ENCODE data around the gene TBX10.
A peak's percentile ranks its signal among the peaks of the same experiment; 100 is the strongest.
"Not testable (repeated sequence)": the region's sequence is repeated elsewhere in the genome, so short reads cannot be mapped to it uniquely, and the experiment has no call there.

Gene TBX10

DNA sequence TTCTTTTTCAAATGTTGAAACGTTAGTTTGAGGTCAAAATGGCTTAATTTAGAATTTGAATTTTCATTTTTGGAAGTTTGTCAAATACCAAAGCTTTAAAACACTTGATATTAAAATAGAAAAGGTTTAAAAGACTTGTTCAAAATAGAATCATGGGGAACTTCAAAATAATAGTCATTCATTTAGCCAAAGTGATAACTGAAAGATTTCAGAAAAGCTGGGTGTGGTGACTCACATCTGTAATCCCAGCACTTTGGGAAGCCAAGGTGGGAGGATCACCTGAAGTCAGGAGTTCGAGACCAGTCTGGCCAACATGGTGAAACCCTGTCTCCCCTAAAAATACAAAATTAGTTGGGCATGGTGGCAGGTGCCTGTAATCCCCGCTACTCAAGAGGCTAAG lies 45.1 kb downstream of the TBX10 start:
- DNase-seq = no peak

DNA sequence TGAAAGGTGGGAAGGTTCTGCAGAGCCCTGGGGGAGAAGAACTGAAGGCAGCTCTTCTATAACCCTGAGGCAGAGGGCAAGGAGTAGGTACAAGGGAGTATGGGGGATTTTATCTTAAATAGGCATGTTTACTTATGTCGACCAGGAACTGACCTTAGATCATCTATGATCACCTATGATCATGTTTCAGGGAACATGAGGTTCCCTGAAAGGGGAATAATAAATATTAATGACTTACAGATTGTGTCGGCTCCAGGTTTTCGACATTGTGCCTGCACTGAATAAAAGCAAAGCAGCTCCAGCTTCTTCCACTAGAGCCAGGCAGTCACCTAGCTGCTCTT lies 46.0 kb downstream of the TBX10 start:
- no peak for DNase-seq

DNA sequence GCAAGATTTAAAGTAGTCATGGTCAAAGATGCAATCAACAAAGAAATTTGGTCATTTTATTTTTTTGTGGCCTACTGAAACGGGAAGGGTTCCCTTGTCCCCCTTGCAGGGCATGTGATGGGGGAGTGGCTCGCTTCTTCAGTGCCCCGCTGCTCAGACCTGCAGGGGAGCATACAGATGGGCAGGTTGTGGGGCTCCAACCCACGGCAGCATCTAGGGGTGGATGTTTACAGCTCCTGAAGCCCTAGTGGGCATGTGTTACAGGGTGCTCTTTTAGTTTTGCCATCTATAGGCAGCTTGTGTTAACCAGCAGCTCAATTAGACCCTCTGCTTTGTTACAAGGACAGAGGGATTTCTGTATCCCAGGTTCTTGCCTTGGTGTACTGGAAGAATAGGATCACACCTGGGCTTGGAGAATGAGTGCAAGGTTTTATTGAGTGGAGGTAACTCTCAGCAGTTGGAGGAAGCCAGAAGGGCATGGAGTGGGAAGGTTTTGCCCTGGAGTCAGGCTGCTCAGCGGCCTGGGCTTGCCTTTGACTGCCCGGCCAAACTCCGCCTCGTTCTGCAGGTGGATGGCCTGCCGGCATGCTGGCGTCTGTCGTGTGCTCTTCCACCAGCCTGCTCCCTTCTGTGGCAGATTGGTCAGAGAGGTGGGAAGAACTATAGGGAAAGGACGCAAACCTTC lies 46.5 kb downstream of the TBX10 start:
- DNase-seq = no peak

DNA sequence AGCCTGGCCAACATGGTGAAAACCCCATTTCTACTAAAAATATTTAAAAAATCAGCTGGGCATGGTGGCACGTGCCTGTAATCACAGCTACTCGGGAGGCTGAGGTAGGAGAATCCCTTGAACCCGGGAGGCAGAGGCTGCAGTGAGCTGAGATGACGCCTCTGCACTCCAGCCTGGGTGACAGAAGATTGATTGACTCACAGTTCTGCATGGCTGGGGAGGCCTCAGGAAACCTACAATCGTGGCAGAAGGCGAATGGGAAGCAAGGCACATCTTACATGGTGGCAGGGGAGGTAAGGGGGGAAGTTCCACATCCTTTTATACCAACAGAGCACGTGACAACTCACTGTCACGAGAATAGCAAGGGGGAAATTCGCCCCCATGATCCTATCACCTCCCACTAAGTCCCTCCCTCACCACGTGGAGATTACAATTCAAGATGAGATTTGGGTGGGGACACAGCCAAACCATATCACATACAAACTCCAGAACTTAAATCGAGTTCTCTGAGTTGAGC lies 50.6 kb downstream of the TBX10 start:
- not testable (repeated sequence) for DNase-seq

DNA sequence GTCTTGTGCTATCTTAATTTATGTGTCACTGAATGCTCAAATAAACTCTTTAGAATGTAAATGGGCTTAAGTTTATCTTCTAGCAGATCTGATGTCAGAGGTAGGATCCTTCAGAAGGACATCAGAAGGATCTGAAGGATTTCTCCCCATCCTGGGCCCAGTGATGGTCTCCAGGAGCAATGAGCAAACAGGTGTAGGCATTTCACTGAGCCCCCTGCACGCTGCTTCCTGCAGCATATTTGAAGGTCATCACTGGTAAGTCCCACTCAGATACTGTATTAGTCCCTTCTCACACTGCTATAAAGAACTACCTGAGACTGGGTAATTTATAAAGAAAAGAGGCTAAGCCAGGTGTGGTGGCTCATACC lies 51.4 kb downstream of the TBX10 start:
- DNase-seq = no peak

DNA sequence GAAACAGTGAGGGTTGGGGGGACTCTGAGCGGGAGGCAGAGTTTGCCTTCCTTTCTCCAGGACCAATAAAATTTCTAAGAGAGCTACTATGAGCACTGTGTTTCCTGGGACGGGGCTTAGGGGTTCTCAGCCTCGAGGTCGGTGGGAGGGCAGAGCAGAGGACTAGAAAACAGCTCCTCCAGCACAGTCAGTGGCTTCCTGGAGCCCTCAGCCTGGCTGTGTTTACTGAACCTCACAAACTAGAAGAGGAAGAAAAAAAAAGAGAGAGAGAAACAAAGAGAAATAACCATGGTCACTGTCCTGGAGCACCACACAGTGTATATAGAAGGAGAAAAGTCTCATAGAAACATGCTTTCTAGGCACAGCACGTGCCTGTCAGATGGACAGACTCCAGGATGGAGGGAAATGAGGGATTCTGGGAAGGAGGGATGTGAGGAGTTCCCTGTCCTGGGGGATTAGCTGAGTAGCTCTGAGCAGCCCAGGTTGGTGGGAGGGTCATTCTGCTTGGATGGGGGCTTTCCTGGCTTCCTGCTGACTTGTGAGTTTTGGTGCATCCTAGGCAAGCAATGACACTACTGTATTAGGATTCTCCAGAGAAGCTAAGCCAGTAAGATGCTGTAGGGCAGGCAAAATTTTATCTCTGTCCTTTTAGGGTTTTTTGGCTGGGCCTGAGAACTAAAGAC lies 52.9 kb downstream of the TBX10 start:
- no peak for DNase-seq

DNA sequence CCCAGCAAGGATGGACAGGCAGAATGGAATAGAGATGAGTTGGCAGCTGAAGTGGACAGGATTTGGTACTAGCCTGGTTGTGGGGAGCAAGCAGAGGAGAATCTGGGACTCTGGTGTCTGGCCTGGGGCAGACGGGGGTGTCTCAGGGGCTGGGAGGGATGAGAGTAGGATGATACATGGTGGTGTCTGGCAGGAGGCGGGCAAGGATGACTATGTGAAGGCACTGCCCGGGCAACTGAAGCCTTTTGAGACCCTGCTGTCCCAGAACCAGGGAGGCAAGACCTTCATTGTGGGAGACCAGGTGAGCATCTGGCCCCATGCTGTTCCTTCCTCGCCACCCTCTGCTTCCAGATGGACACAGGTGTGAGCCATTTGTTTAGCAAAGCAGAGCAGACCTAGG lies 53.7 kb downstream of the TBX10 start:
- no peak for DNase-seq

DNA sequence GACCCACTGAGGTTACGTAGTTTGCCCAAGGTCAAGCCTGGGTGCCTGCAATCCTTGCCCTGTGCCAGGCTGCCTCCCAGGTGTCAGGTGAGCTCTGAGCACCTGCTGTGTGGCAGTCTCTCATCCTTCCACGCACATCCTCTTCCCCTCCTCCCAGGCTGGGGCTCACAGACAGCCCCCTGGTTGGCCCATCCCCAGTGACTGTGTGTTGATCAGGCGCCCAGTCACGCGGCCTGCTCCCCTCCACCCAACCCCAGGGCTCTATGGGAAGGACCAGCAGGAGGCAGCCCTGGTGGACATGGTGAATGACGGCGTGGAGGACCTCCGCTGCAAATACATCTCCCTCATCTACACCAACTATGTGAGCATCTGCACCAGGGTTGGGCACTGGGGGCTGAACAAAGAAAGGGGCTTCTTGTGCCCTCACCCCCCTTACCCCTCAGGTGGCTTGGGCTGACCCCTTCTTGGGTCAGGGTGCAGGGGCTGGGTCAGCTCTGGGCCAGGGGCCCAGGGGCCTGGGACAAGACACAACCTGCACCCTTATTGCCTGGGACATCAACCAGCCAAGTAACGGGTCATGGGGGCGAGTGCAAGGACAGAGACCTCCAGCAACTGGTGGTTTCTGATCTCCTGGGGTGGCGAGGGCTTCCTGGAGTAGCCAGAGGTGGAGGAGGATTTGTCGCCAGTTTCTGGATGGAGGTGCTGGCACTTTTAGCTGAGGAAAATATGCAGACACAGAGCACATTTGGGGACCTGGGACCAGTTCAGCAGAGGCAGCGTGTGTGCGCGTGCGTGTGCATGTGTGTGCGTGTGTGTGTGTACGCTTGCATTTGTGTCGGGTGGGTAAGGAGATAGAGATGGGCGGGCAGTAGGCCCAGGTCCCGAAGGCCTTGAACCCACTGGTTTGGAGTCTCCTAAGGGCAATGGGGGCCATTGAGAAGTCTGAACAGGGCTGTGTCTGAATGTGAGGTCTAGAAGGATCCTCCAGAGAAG lies 54.4 kb downstream of the TBX10 start:
- DNase-seq = no peak

DNA sequence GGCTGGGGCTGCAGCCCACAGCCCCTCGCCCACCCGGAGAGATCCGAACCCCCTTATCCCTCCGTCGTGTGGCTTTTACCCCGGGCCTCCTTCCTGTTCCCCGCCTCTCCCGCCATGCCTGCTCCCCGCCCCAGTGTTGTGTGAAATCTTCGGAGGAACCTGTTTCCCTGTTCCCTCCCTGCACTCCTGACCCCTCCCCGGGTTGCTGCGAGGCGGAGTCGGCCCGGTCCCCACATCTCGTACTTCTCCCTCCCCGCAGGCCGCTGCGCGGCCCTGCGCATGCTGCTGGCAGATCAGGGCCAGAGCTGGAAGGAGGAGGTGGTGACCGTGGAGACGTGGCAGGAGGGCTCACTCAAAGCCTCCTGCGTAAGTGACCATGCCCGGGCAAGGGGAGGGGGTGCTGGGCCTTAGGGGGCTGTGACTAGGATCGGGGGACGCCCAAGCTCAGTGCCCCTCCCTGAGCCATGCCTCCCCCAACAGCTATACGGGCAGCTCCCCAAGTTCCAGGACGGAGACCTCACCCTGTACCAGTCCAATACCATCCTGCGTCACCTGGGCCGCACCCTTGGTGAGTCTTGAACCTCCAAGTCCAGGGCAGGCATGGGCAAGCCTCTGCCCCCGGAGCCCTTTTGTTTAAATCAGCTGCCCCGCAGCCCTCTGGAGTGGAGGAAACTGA lies 55.2 kb downstream of the TBX10 start:
- no peak for DNase-seq

DNA sequence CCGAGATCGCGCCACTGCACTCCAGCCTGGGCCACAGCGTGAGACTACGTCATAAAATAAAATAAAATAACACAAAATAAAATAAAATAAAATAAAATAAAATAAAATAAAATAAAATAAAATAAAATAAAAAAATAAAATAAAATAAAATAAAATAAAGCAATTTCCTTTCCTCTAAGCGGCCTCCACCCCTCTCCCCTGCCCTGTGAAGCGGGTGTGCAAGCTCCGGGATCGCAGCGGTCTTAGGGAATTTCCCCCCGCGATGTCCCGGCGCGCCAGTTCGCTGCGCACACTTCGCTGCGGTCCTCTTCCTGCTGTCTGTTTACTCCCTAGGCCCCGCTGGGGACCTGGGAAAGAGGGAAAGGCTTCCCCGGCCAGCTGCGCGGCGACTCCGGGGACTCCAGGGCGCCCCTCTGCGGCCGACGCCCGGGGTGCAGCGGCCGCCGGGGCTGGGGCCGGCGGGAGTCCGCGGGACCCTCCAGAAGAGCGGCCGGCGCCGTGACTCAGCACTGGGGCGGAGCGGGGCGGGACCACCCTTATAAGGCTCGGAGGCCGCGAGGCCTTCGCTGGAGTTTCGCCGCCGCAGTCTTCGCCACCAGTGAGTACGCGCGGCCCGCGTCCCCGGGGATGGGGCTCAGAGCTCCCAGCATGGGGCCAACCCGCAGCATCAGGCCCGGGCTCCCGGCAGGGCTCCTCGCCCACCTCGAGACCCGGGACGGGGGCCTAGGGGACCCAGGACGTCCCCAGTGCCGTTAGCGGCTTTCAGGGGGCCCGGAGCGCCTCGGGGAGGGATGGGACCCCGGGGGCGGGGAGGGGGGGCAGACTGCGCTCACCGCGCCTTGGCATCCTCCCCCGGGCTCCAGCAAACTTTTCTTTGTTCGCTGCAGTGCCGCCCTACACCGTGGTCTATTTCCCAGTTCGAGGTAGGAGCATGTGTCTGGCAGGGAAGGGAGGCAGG lies 56.0 kb downstream of the TBX10 start, which contains the start of gene GSTP1:
Gene GSTP1 (plus strand): TSS at position 566 of the 958 bp plus-strand sequence. CDS start 32 bp downstream, at position 598.
- DNase-seq = peak; percentile 81

DNA sequence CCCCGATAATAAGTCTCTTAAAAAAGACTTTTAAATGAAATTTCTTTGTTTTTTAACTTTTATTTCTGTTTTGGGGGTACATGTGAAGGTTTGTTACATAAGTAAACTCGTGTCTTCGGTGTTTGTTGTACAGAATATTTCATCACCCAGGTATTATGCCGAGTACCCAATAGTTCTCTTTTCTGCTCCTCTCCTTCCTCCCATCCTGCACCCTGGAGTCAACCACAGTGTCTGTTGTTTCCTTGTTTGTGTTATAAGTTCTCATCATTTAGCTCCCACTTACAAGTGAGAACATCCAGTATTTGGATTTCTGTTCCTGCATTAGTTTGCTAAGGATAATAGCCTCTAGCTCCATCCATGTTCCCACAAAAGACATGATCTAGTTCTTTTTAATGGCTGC lies 57.6 kb downstream of the TBX10 start:
- DNase-seq = no peak

DNA sequence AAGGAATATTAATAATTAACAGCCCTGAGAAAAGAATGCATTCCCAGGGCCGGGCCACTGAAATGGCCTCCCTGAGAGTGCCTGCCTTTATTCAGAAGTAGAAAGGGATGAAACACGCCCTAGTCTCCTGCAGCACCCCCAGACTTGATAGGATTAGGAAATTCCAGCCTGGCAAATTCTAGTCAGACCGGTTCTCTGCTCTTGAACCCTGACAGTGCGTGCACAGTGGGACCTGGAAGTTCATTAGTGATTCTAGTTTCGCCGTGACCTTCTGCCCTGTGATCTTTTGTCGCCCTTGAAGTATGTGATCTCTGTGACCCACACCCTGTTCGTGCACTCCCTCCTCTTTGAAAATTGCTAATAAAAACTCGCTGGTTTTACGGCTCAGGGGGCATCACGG lies 58.1 kb downstream of the TBX10 start:
- DNase-seq = no peak
